H1 (cell line): ENCODE measurements around the gene TIGIT. TPM values are rescaled to one million over a fixed set of nuclear protein-coding genes. Genes with fewer than 3 reads are reported as not detected.

ENCODE experiments used
- CTCF ChIA-PET: fragments of 300-600 bp; sonication (Branson Sonifier 250); formaldehyde crosslinking; loops from one replicate; lab custom pipeline; 2021; ENCODE audit not compliant: partially characterized antibody; lab: Charles Lee
- POLR2A ChIA-PET: fragments of 300-600 bp; sonication (Branson Sonifier 250); formaldehyde crosslinking; loops from one replicate; lab custom pipeline; 2021; ENCODE audit warnings: inconsistent platforms; ENCODE audit not compliant: partially characterized antibody; lab: Charles Lee
- DNase-seq, 2 experiments: peaks; one replicate each; pipeline versions ENCODE4 v3.0.0 to v3.0.0-alpha.2; 2010 to 2022; ENCODE audit warnings: low spot score in 2 of 2, low read depth in 1 of 2, mixed read lengths in 1 of 2
- FAIRE-seq: peaks from 2 replicates; lab custom pipeline; 2011; peaks lifted over from hg19 to GRCh38; lab: Jason Lieb, UNC
- H2AFZ ChIP-seq: 2 replicates; pipeline ENCODE4 v1.8.1; 2012; ENCODE audit warnings: low read length, inconsistent platforms
- H2AK5ac ChIP-seq: 2 replicates; pipeline ENCODE4 v1.6.1; 2013; ENCODE audit warnings: low read depth, low read length
- H2BK120ac ChIP-seq: replicated peaks from 2 replicates; pipeline ENCODE3; 2013; ENCODE audit warnings: low read depth, low read length, inconsistent platforms
- H2BK12ac ChIP-seq: 2 replicates; pipeline ENCODE4 v1.6.1; 2013; ENCODE audit warnings: low read depth, low read length
- H2BK15ac ChIP-seq: 2 replicates; pipeline ENCODE4 v1.6.1; 2013; ENCODE audit warnings: low read length
- H2BK20ac ChIP-seq: 2 replicates; pipeline ENCODE4 v1.6.1; 2013; ENCODE audit warnings: low read length
- H2BK5ac ChIP-seq: 2 replicates; pipeline ENCODE4 v1.6.1; 2013; ENCODE audit warnings: low read depth, low read length
- H3K14ac ChIP-seq: 2 replicates; pipeline ENCODE4 v1.6.1; 2013; ENCODE audit warnings: inconsistent platforms; ENCODE audit not compliant: insufficient read length
- H3K18ac ChIP-seq: 2 replicates; pipeline ENCODE4 v1.6.1; 2013; ENCODE audit warnings: low read length; ENCODE audit errors: extremely low read depth
- H3K23ac ChIP-seq: 2 replicates; pipeline ENCODE4 v1.6.1; 2013; ENCODE audit warnings: inconsistent platforms; ENCODE audit not compliant: insufficient read length
- H3K23me2 ChIP-seq: 2 replicates; pipeline ENCODE4 v1.6.1; 2013; ENCODE audit warnings: low read depth, low read length
- H3K27ac ChIP-seq: 2 replicates; pipeline ENCODE4 v1.6.1; 2011; ENCODE audit warnings: low read depth, low read length, inconsistent platforms
- H3K27me3 ChIP-seq, 4 experiments: replicated peaks in 1 of 4; 1 replicate in 1 of 4; 2 replicates in 3 of 4; pipeline versions ENCODE4 v1.6.1 to v1.8.1; 2011 to 2013; ENCODE audit warnings: low read length in 3 of 4, mild to moderate bottlenecking in 3 of 4, inconsistent platforms in 2 of 4, mixed read lengths in 2 of 4, moderate library complexity in 1 of 4; ENCODE audit not compliant: control insufficient read depth in 3 of 4, insufficient read depth in 3 of 4; ENCODE audit errors: extremely low read depth in 1 of 4
- H3K36me3 ChIP-seq, 4 experiments: 2 replicates each; pipeline versions ENCODE4 v1.6.1 to v1.8.1; 2011 to 2013; ENCODE audit warnings: mild to moderate bottlenecking in 4 of 4, low read length in 3 of 4, moderate library complexity in 2 of 4, control low read depth in 1 of 4, inconsistent platforms in 1 of 4; ENCODE audit not compliant: insufficient read depth in 4 of 4, control insufficient read depth in 2 of 4
- H3K4ac ChIP-seq: replicated peaks from 2 replicates; pipeline ENCODE3; 2013; ENCODE audit warnings: low read length, low read depth, mixed read lengths, inconsistent platforms; ENCODE audit not compliant: insufficient read length
- H3K4me1 ChIP-seq, 4 experiments: replicated peaks in 1 of 4; 1 replicate in 1 of 4; 2 replicates in 3 of 4; pipeline versions ENCODE4 v1.6.1 to v1.8.1; 2011 to 2013; ENCODE audit warnings: low read length in 3 of 4, inconsistent platforms in 2 of 4, mixed read lengths in 1 of 4; ENCODE audit not compliant: insufficient read depth in 4 of 4, control insufficient read depth in 3 of 4
- H3K4me2 ChIP-seq, 2 experiments: 2 replicates each; pipeline versions ENCODE4 v1.6.1 to v1.8.1; 2011 to 2013; ENCODE audit warnings: low read depth in 2 of 2, low read length in 2 of 2, control low read depth in 1 of 2, inconsistent platforms in 1 of 2, mild to moderate bottlenecking in 1 of 2; ENCODE audit not compliant: insufficient read depth in 1 of 2
- H3K4me3 ChIP-seq, 4 experiments: fragments of 200-600, 300-600 bp in 1 of 4; sonication (generic), shearing (Covaris generic), sonication (Bioruptor Twin) in 1 of 4; 2 replicates each; pipeline versions ENCODE4 v1.5.1 to v1.8.1; 2011 to 2016; ENCODE audit warnings: low read length in 4 of 4, low read depth in 3 of 4, control low read depth in 2 of 4, inconsistent platforms in 2 of 4, mild to moderate bottlenecking in 2 of 4, mixed read lengths in 1 of 4, moderate library complexity in 1 of 4; ENCODE audit not compliant: insufficient read depth in 2 of 4; ENCODE audit errors: extremely low read depth in 1 of 4
- H3K56ac ChIP-seq: replicated peaks from 2 replicates; pipeline ENCODE3; 2013; ENCODE audit warnings: low read depth, mild to moderate bottlenecking, mixed read lengths, low read length, inconsistent platforms; ENCODE audit not compliant: insufficient read length
- H3K79me1 ChIP-seq: 2 replicates; pipeline ENCODE4 v1.6.1; 2013; ENCODE audit warnings: low read depth, low read length, control low read depth
- H3K79me2 ChIP-seq, 2 experiments: 2 replicates each; pipeline versions ENCODE4 v1.6.1 to v1.8.1; 2012 to 2013; ENCODE audit warnings: low read length in 2 of 2, mild to moderate bottlenecking in 2 of 2, inconsistent platforms in 1 of 2; ENCODE audit not compliant: insufficient read depth in 2 of 2, control insufficient read depth in 1 of 2
- H3K9ac ChIP-seq, 4 experiments: replicated peaks in 1 of 4; 1 replicate in 1 of 4; 2 replicates in 3 of 4; pipeline versions ENCODE4 v1.6.1 to v1.8.1; 2011 to 2013; ENCODE audit warnings: low read depth in 3 of 4, low read length in 3 of 4, control low read depth in 2 of 4, mild to moderate bottlenecking in 2 of 4, moderate library complexity in 2 of 4, inconsistent platforms in 1 of 4; ENCODE audit errors: extremely low read depth in 1 of 4
- H3K9me3 ChIP-seq, 2 experiments: 2 replicates each; pipeline versions ENCODE4 v1.6.1 to v1.8.1; 2012 to 2013; ENCODE audit warnings: mild to moderate bottlenecking in 2 of 2, moderate library complexity in 2 of 2, control low read depth in 1 of 2, inconsistent platforms in 1 of 2, low read depth in 1 of 2, low read length in 1 of 2, mixed read lengths in 1 of 2; ENCODE audit not compliant: insufficient read depth in 2 of 2
- H4K20me1 ChIP-seq, 2 experiments: replicated peaks in 1 of 2; 2 replicates each; pipeline versions ENCODE3 to v1.8.1; 2011 to 2013; ENCODE audit warnings: inconsistent platforms in 2 of 2, low read length in 2 of 2, mild to moderate bottlenecking in 1 of 2; ENCODE audit not compliant: insufficient read depth in 2 of 2, control insufficient read depth in 1 of 2
- H4K5ac ChIP-seq: 2 replicates; pipeline ENCODE4 v1.6.1; 2013; ENCODE audit warnings: low read length, low read depth, mixed read lengths, inconsistent platforms; ENCODE audit not compliant: insufficient read length
- H4K8ac ChIP-seq: 2 replicates; pipeline ENCODE4 v1.8.0; 2013; ENCODE audit warnings: mild to moderate bottlenecking, moderate library complexity, low read length, inconsistent platforms; ENCODE audit not compliant: insufficient read depth; ENCODE audit errors: extremely low read depth
- H4K91ac ChIP-seq: replicated peaks from 2 replicates; pipeline ENCODE3; 2013; ENCODE audit warnings: low read length, mixed read lengths, inconsistent platforms; ENCODE audit not compliant: insufficient read length
- GTF2F1 ChIP-seq: IDR thresholded peaks from 2 replicates; pipeline ENCODE4 v1.6.1; 2012; ENCODE audit warnings: low read depth, low read length, improper control_type of control experiment, borderline replicate concordance
- SP1 ChIP-seq: IDR thresholded peaks from 2 replicates; pipeline ENCODE4 v1.6.1; 2011; ENCODE audit warnings: low read depth, low read length
- WGBS, 2 experiments: shearing (Covaris generic) in 1 of 2; methylation state at CpG; one replicate each; pipeline versions ENCODE4 v1.1.6 to v1.1.7; 2013 to 2015; ENCODE audit warnings: low lambda C conversion rate in 2 of 2, mixed read lengths in 2 of 2, inconsistent platforms in 1 of 2, low coverage in 1 of 2, missing lambda C conversion rate in 1 of 2; ENCODE audit not compliant: insufficient replicate concordance in 2 of 2, insufficient coverage in 1 of 2, insufficient read length in 1 of 2; ENCODE audit errors: extremely low coverage in 1 of 2, missing lambda C conversion rate in 1 of 2; 5-methylcytosine and 5-hydroxymethylcytosine counted together
- polyA plus RNA-seq, 7 experiments: library from polyadenylated mRNA; depleted of rRNA in 3 of 7; stranded (reverse) in 5 of 7; unstranded in 2 of 7; fragments of >200 nt in 5 of 7; fragments of 200-250 nt in 2 of 7; gene quantifications; 1 replicate in 5 of 7; 2 replicates in 1 of 7; 4 replicates in 1 of 7; pipeline versions ENCODE4 v1.2.1 to v1.2.3, GENCODE V29; 2011 to 2013; ENCODE audit warnings: missing spikeins in 2 of 7, mixed read lengths in 2 of 7
- total RNA-seq: library from RNA; stranded (reverse); fragmentation: NEBNext Ultra II Directional; extraction: Animal tissue kit (Norgen Biotek cat#: 25700); gene quantifications from 2 replicates; pipeline ENCODE4 v1.2.1, GENCODE V29; 2021

TIGIT gene
- total and polyA plus RNA-seq, 2 of the 8 experiments (the other 6 are each of a cell fraction or from before 2014, with no cell fraction given) = 0.02 TPM; not detected in 1

DNA sequence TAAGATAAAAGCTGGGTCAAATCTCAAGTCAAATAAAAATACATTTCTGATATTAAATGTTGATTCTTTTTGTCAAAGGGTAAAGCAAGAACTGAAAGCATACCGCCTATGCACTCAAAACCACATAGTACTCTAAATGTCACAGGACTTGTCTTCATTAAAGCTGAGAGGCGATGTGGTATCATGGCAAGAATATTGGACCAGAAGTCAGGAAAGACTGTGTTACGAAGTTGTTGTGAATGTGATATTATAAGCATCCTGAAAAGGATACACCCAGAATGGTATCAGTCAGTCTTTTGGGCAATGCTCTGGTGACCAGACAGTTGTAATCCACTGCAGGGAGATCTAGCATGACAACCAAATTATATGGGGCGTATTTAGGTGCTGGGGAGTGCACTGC lies 33.8 kb downstream of the TIGIT start:
- no peak overlapping the region for H3K9ac ChIP-seq
- ChIA-PET CTCF (no interaction called here), POLR2A (no interaction called here)
- H3K79me1 ChIP-seq = no peaks in the 10 kb centered on the region
- no peak overlapping the region for H3K4me3 ChIP-seq
- no peak overlapping the region for H4K5ac ChIP-seq
- H3K36me3 ChIP-seq = no peaks in the 10 kb centered on the region
- FAIRE-seq = no peak
- H3K56ac ChIP-seq = no peak overlapping the region
- no peak overlapping the region for H2BK12ac ChIP-seq
- no peaks in the 10 kb centered on the region for H3K79me2 ChIP-seq
- no peak overlapping the region for H2BK5ac ChIP-seq
- H3K9me3 ChIP-seq = peaks cover 0 to 3% of the 10 kb centered on the region in 2 experiments; a peak in 1 of 4 replicates
- H3K4me1 ChIP-seq = peaks cover 0 to 3% (median 0%) of the 10 kb centered on the region in 4 experiments; a peak in 1 of 7 replicates
- H4K20me1 ChIP-seq = no peaks in the 10 kb centered on the region
- DNase-seq = no peak
- no peak overlapping the region for H3K18ac ChIP-seq
- H2AK5ac ChIP-seq = no peak overlapping the region
- WGBS, 2 experiments = 94% methylated on average over 4 of the region's 4 CpGs; no CpG with 5 or more reads in 1 of the 2 experiments
- H2BK15ac ChIP-seq = no peak overlapping the region
- no peak overlapping the region for H2BK20ac ChIP-seq
- H2AFZ ChIP-seq = no peak overlapping the region
- no peaks in the 10 kb centered on the region for H3K23me2 ChIP-seq
- no peak overlapping the region for H4K91ac ChIP-seq
- no peak overlapping the region for H4K8ac ChIP-seq
- TF ChIP-seq GTF2F1 (no peak), SP1 (no peak)
- no peak overlapping the region for H3K4ac ChIP-seq
- H3K4me2 ChIP-seq = no peak overlapping the region
- no peak overlapping the region for H3K14ac ChIP-seq
- H3K27me3 ChIP-seq = no peaks in the 10 kb centered on the region
- H3K27ac ChIP-seq = no peak overlapping the region
- H2BK120ac ChIP-seq = no peak overlapping the region
- H3K23ac ChIP-seq = no peak overlapping the region
